Lower leg skin (tissue), 4 donors: Measurements from ENCODE around the gene RDH5. TPM values are rescaled to one million over a fixed set of nuclear protein-coding genes. Genes with fewer than 3 reads are reported as not detected.
A peak's percentile ranks its signal among the peaks of the same experiment; 100 is the strongest.

Experiments used
- DNase-seq, 2 donors: peaks; one replicate each; pipeline ENCODE4 v3.0.0-alpha.2; 2019; ENCODE audit warnings: low spot score in 2 of 2
- H3K4me3 ChIP-seq: fragments of 200-600 bp; sonication (generic); 2 replicates; pipeline ENCODE4 v1.5.1; 2017; ENCODE audit warnings: mild to moderate bottlenecking, low read depth; ENCODE audit not compliant: poor library complexity, severe bottlenecking
- CTCF ChIP-seq, 3 donors: fragments of 450-650 bp; IDR thresholded peaks; one replicate each; pipeline ENCODE4 v1.5.1; 2016; ENCODE audit warnings: antibody characterized with exemption in 3 of 3, mild to moderate bottlenecking in 3 of 3, moderate library complexity in 2 of 3
- POLR2A ChIP-seq, 2 donors: fragments of 450-650 bp; IDR thresholded peaks; one replicate each; pipeline ENCODE4 v1.6.1; 2016 to 2017; ENCODE audit warnings: antibody characterized with exemption in 2 of 2, mild to moderate bottlenecking in 1 of 2, moderate library complexity in 1 of 2
- WGBS, 2 donors: methylation state at CpG; one replicate each; pipeline ENCODE4 v1.1.5; 2018; 5-methylcytosine and 5-hydroxymethylcytosine counted together
- intact Hi-C: fragments of 100-400 bp; cut with DNase I; formaldehyde crosslinking; loops from one replicate; pipeline ENCODE4 v1.15.0; 2023; ENCODE audit warnings: low total_unique reads
- total RNA-seq, 4 donors: library from RNA; depleted of rRNA; stranded (reverse); fragments of >200 nt; gene quantifications; one replicate each; pipeline ENCODE4 v1.1.0, GENCODE V29; 2016

The RDH5 gene
- total RNA-seq, 4 donors from 2014 or later, result 2.5 to 8.9 (median 4.3) TPM

DNA sequence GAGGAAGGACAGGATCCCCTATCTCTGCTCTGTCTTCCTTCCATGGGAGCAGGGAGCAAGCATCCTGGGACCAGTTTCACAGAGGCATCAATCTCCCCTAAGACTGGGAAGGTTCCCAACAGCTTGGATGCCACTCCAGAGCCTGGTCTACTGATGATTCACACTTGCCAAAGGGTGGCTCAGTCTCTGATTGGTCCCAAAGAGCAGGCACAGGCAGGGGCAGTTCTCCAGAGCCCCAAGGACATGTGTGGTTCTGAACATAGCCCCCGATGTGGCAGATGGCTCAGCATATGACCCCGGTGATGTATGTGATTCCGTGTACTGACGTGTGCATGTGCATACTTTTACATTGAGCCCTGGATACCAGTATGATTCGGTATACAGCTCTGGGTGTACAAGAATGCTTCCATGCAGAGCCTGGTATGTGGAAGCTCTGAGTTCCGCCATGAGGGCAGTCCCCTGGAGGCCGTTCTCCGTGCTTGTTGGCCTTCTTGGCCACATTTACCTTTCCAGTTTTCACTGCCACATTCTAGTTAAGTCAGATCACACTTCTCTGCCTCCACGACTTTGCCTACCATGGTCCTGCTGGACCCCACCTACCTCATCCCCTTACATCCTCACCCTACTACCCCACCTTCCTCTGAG lies 33.7 kb upstream of the RDH5 start:
- intact Hi-C loops, result no loop called here
- TF ChIP-seq CTCF (IDR thresholded peaks at IDR 0.05) (no peak), POLR2A (IDR thresholded peaks at IDR 0.05) (no peak)
- WGBS, 2 donors, result 87 to 89% methylated on average over 9 of the region's 9 CpGs
- H3K4me3 ChIP-seq, result no peak overlapping the region
- DNase-seq, result peak in 1 of 2 donors; percentile 65

DNA sequence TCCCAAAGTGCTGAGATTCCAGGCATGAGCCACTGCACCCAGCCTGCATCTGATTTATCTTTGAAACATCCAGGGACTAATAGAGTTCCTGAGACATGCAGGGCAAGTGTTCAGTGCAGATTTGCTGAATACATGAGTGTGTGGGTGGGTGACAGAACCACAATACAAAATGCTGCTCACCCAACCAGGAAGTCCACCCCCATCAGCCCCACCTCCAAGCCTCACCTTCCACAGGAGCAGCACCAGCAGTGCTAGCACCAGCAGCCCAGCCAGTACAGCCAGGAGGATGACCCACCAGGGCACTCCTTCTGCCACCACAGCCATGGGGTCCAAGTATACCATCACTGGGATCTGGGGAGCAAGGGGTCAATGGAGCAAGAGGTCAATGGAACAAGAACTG lies 32.4 kb upstream of the RDH5 start:
- intact Hi-C loops, result no loop called here
- H3K4me3 ChIP-seq, result no peak overlapping the region
- DNase-seq, result peak in 1 of 2 donors; percentile 82
- TF ChIP-seq POLR2A (IDR thresholded peaks at IDR 0.05) (no peak), CTCF (IDR thresholded peaks at IDR 0.05) (no peak)

DNA sequence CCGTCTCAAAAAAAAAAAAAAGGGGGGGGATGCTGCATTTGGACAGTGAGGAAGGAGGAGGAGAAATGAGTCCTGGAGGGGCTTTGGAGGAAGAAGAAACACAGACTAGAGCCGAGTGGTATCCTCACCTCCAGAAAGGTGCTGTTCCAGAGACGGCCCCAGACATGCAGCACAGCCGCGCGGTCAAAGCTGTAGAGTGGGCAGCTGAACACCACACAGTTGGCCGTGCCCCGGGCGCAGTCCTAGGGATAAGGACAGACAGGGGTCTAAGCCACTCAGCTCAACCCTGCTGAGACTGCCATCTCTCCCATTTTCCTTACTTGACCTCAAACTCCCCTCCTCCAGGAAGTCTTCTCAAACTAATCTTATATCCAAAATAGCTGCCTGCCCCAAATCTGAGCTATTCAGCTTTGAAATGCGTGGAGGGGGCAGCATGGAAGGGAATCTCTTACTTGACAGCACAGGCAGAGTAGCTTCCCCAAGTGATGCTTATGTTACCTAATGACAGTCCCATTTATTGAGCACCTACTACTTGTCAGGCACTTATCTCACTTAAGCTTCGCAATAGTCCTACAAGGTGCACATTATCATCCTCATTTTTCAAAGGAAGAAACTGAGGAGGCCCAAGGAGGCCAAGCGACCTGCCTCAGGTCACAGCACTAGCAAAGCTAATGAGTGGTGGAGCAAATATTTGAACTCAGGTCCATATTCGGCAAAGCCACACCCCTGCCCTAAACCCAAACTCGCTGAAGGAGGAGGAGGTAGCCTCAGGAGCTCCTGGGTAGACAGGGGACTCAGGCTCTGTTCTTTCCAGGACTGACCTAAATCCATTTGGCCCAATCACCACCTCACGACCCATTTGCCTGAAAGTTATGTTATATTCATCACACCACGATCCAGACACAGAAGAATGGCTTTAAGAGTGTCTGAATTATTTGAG lies 31.2 kb upstream of the RDH5 start:
- 90 to 91% methylated on average over 16 of the region's 16 CpGs for WGBS, 2 donors
- intact Hi-C loops, result no loop called here
- TF ChIP-seq CTCF (IDR thresholded peaks at IDR 0.05) (no peak), POLR2A (IDR thresholded peaks at IDR 0.05) (no peak)
- peak in 1 of 2 donors; percentile 72 for DNase-seq
- no peak overlapping the region for H3K4me3 ChIP-seq

DNA sequence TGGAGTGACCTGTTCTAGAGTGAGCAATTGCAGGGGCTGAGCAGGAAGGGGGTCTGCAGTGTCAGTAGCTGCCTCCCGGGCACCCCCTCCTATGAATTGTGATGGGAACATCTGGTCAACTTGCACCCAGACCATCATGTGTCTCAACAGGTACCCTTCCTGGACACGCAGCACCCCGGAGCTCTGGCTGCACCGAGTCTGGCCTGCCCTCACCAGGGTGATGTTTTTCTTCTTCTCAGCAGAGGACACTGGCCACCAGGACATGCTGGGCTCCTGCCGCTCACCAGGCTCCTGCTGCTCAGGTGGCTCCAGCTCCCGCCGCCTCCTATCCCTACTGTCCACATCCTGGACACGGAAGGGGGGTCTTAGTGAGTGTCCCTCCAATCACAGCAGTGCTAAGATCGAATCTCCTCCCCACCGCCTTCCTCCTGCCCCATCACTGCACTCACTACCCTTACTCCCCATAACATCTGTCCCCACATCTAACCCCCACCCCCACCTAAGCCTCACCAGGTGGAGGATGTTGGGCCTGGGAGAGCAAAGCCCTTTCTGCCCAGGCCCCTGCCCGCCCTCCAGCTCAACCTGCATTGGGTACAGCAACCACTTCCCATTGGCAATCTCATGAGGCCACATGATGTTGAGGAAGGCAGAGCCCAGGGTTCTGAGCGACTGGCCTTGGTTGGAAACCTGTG lies 27.4 kb upstream of the RDH5 start:
- H3K4me3 ChIP-seq, result no peak overlapping the region
- intact Hi-C loops, result no loop called here
- 93 to 95% methylated on average over 12 of the region's 12 CpGs for WGBS, 2 donors
- DNase-seq, result peak in 1 of 2 donors; percentile 79
- TF ChIP-seq CTCF (IDR thresholded peaks at IDR 0.05), result no peak
- no peak for TF ChIP-seq POLR2A (IDR thresholded peaks at IDR 0.05)

GRCh38 chr12:55693323-55694187 lies 26.6 kb upstream of the RDH5 start:
- H3K4me3 ChIP-seq, result no peak overlapping the region
- WGBS, 2 donors, result 86 to 88% methylated on average over 7 of the region's 7 CpGs
- TF ChIP-seq CTCF (IDR thresholded peaks at IDR 0.05), result no peak
- TF ChIP-seq POLR2A (IDR thresholded peaks at IDR 0.05), result no peak
- DNase-seq, result peak in 1 of 2 donors; percentile 67
- intact Hi-C loops, result no loop called here
